Esophagus muscularis mucosa (tissue), 3 donors: Measurements from ENCODE around the gene CCDC9B.

Experiments
- POLR2A ChIP-seq: fragments of 450-650 bp; IDR thresholded peaks from one replicate; pipeline ENCODE4 v1.6.1; 2017; ENCODE audit warnings: antibody characterized with exemption, moderate library complexity, mild to moderate bottlenecking, low read depth
- POLR2AphosphoS5 ChIP-seq, 2 donors: sonication (generic); formaldehyde crosslinking; IDR thresholded peaks; one replicate each; pipeline ENCODE4 v1.6.1; 2017; ENCODE audit warnings: antibody characterized with exemption in 2 of 2
- TF ChIP-seq, protein P1 (sequence below), 3 experiments: fragments of 200-600 bp in 2 of 3; fragments of 450-650 bp in 1 of 3; sonication (generic) in 2 of 3; IDR thresholded peaks; one replicate each; pipeline ENCODE4 v1.5.1; 2017 to 2019; ENCODE audit warnings: antibody characterized with exemption in 3 of 3, mild to moderate bottlenecking in 2 of 3, moderate library complexity in 1 of 3

DNA sequence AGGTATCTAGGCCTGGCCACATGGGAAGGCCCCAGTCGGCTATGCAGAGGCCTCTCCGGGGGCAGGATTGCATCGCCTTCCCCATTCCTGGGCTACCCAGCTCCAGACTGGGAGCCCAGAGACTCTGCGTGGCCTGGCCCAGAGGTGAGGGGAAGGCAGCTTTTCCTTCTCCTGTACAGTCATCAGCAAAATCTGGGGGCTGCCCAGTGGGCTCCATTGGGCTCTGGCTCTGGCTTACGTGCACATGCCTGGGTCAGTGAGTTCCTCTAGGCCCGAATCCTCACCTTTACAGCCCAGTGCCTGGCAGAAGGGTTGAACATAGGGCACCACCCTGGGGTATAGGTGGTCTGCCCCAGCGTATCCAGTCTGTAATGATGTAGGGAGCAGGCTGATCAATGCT is 53.9 kb downstream of the CCDC9B start:
- TF ChIP-seq POLR2A: no peak
- TF ChIP-seq, protein P1, sequence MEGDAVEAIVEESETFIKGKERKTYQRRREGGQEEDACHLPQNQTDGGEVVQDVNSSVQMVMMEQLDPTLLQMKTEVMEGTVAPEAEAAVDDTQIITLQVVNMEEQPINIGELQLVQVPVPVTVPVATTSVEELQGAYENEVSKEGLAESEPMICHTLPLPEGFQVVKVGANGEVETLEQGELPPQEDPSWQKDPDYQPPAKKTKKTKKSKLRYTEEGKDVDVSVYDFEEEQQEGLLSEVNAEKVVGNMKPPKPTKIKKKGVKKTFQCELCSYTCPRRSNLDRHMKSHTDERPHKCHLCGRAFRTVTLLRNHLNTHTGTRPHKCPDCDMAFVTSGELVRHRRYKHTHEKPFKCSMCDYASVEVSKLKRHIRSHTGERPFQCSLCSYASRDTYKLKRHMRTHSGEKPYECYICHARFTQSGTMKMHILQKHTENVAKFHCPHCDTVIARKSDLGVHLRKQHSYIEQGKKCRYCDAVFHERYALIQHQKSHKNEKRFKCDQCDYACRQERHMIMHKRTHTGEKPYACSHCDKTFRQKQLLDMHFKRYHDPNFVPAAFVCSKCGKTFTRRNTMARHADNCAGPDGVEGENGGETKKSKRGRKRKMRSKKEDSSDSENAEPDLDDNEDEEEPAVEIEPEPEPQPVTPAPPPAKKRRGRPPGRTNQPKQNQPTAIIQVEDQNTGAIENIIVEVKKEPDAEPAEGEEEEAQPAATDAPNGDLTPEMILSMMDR (IDR thresholded peaks at IDR 0.05): no peak
- TF ChIP-seq POLR2AphosphoS5 (IDR thresholded peaks at IDR 0.05): no peak
